RWPE1 (cell line): ENCODE results near the gene KRT3.

Experiments
- CTCF ChIA-PET: fragments of 350-600 bp; sonication (Branson Sonifier 250); formaldehyde crosslinking; extraction: SDS; loops from one replicate; lab custom pipeline; 2021; lab: Yijun Ruan, JAX
- POLR2A ChIA-PET: fragments of 400-600 bp; formaldehyde crosslinking; extraction: SDS; loops from one replicate; lab custom pipeline; 2020; ENCODE audit warnings: antibody characterized with exemption; ENCODE audit not compliant: low non-redundant PET; lab: Yijun Ruan, JAX
- DNase-seq: peaks from one replicate; pipeline ENCODE4 v3.0.0; 2012; ENCODE audit warnings: low spot score
- H3K27ac ChIP-seq: fragments of 450-650 bp; 2 replicates; pipeline ENCODE4 v1.5.1; 2017
- TF ChIP-seq, protein P1 (sequence below): fragments of 450-650 bp; conservative IDR thresholded peaks from 2 replicates; pipeline ENCODE4 v1.5.1; 2017; ENCODE audit warnings: low read depth, mild to moderate bottlenecking

KRT3 gene

GRCh38 chr12:52769946-52770345 is 26.0 kb downstream of the KRT3 start:
- DNase-seq: no peak
- TF ChIP-seq, protein P1, sequence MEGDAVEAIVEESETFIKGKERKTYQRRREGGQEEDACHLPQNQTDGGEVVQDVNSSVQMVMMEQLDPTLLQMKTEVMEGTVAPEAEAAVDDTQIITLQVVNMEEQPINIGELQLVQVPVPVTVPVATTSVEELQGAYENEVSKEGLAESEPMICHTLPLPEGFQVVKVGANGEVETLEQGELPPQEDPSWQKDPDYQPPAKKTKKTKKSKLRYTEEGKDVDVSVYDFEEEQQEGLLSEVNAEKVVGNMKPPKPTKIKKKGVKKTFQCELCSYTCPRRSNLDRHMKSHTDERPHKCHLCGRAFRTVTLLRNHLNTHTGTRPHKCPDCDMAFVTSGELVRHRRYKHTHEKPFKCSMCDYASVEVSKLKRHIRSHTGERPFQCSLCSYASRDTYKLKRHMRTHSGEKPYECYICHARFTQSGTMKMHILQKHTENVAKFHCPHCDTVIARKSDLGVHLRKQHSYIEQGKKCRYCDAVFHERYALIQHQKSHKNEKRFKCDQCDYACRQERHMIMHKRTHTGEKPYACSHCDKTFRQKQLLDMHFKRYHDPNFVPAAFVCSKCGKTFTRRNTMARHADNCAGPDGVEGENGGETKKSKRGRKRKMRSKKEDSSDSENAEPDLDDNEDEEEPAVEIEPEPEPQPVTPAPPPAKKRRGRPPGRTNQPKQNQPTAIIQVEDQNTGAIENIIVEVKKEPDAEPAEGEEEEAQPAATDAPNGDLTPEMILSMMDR: no peak
- H3K27ac ChIP-seq: no peak overlapping the region
- ChIA-PET POLR2A (no interaction called here), CTCF (interaction anchor here (0.6 kb wide), 1 partner anchor 58 kb away, joined by 3 read pairs; no protein-coding TSS in a partner anchor)

DNA sequence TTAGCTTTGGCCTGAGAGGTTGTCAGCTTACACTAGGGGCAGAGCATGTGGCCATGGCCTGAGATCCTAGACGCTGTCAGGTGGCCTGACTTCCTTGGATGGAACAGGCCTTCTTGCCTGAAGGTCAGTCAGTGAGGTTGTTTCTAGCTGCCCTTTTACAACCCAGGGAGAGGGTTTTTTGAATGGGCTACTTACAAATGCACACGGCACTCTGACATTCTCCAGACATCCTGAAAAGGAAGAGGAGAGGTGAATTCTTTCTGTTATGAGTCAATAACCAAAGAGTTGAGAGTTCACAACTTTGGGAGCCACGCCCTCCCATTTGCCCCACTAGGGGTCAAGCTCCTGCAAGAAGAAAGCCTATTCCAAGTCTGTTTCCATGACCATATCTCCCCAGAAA is 26.6 kb downstream of the KRT3 start:
- no peak for DNase-seq
- POLR2A ChIA-PET: no interaction called here
- TF ChIP-seq, protein P1: no peak
- CTCF ChIA-PET: no interaction called here
- no peak overlapping the region for H3K27ac ChIP-seq

GRCh38 chr12:52768479-52769200 is 27.3 kb downstream of the KRT3 start:
- CTCF ChIA-PET: no interaction called here
- no peak overlapping the region for H3K27ac ChIP-seq
- DNase-seq: no peak
- POLR2A ChIA-PET: no interaction called here
- TF ChIP-seq, protein P1: no peak

DNA sequence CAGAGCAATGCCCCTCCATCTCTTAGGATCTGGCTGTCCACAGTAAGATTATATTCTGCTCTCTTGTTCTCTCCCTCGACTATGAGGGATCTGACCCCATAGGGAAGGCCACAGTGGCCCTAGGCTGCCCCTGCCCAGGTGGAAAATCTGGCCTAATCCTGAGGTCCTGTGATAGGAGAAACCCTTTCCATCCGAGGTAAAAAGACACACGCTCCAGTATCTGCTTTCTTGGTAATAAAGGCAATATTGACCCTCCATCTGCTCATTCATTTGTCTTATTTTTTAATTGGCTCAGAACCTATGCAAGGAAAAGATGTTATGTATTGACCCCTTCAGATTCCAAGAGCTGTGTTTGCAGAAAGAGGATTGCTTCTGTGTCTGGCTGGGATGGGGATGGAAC is 28.5 kb downstream of the KRT3 start:
- TF ChIP-seq, protein P1: no peak
- no peak for DNase-seq
- H3K27ac ChIP-seq: no peak overlapping the region
- ChIA-PET POLR2A (no interaction called here), CTCF (no interaction called here)

DNA sequence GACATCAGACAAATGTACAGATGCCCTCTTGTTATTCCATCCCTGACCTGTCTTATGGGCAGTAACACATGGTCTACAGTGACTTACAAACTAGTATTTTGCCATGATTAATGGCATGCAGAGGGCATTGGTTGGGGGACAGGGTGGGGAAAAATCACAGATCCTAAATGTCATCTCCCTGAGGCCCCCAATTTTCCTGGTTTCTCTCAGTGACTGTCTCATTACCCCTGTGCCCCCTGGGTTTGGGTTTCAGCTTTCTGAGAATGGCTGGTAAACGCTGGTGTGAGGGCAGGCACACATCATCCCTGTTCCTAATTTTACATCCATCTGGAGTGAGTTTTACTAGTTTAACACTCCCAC is 28.9 kb downstream of the KRT3 start:
- ChIA-PET POLR2A (no interaction called here), CTCF (no interaction called here)
- TF ChIP-seq, protein P1: no peak
- no peak overlapping the region for H3K27ac ChIP-seq
- no peak for DNase-seq

- ChIA-PET CTCF (interaction anchor here (0.7 kb wide), 1 partner anchor 22 kb away, joined by 4 read pairs; no protein-coding TSS in a partner anchor), POLR2A (no interaction called here)
- TF ChIP-seq, protein P1: no peak
- no peak overlapping the region for H3K27ac ChIP-seq
- no peak for DNase-seq
Measured at GRCh38 chr12:52766351-52767019, 29.4 kb downstream of the KRT3 start.
